NT2/D1 (cell line): ENCODE measurements around the gene TMX2.

Source experiments
- DNase-seq: peaks from one replicate; pipeline ENCODE4 v3.0.0-alpha.2; 2011; ENCODE audit warnings: low read depth, low spot score
- H3K27me3 ChIP-seq: 2 replicates; pipeline ENCODE4 v1.6.0; 2011; ENCODE audit warnings: mild to moderate bottlenecking; ENCODE audit not compliant: insufficient read length, insufficient read depth
- H3K36me3 ChIP-seq: 2 replicates; pipeline ENCODE4 v1.6.1; 2011; ENCODE audit warnings: mild to moderate bottlenecking, low read length, mixed read lengths; ENCODE audit not compliant: insufficient read depth, insufficient read length
- H3K4me1 ChIP-seq: 2 replicates; pipeline ENCODE4 v1.5.1; 2011; ENCODE audit not compliant: insufficient read depth, insufficient read length
- H3K4me3 ChIP-seq: 2 replicates; pipeline ENCODE4 v1.5.1; 2011; ENCODE audit warnings: low read depth; ENCODE audit not compliant: insufficient read length
- H3K9ac ChIP-seq: 2 replicates; pipeline ENCODE4 v1.6.0; 2011; ENCODE audit warnings: low read depth; ENCODE audit not compliant: insufficient read length
- H3K9me3 ChIP-seq: 2 replicates; pipeline ENCODE4 v1.5.1; 2011; ENCODE audit warnings: mild to moderate bottlenecking, low read length; ENCODE audit not compliant: insufficient read depth
- SUZ12 ChIP-seq: IDR thresholded peaks from 2 replicates; pipeline ENCODE4 v1.6.1; 2011; ENCODE audit not compliant: insufficient read length, insufficient read depth; ENCODE audit errors: extremely low read depth
- YY1 ChIP-seq: IDR thresholded peaks from 2 replicates; pipeline ENCODE4 v1.6.1; 2011; ENCODE audit not compliant: insufficient read length, insufficient read depth
- ZNF274 ChIP-seq: IDR thresholded peaks from 2 replicates; pipeline ENCODE4 v1.6.1; 2011; ENCODE audit warnings: mild to moderate bottlenecking, low read depth, low read length

TMX2 gene

GRCh38 chr11:57712256-57713150, at the start of gene TMX2:
TMX2 (plus strand) TSS chr11:57712593; CDS start chr11:57712619, 26 bp downstream.
- peak within 1 kb of the TSS; percentile 98 for H3K4me3 ChIP-seq
- H3K9me3 ChIP-seq: peaks cover 15% of the 10 kb centered on the region; the same call in 1 of the 2 replicates
- H3K27me3 ChIP-seq: no peaks in the 10 kb centered on the region
- H3K9ac ChIP-seq: peak within 1 kb of the TSS; percentile 97
- peak; percentile 97 for DNase-seq
- TF ChIP-seq SUZ12: no peak
- peak; percentile 85 for TF ChIP-seq YY1
- no peaks in the 10 kb centered on the region for H3K4me1 ChIP-seq
- peaks cover 32% of the 10 kb centered on the region for H3K36me3 ChIP-seq

GRCh38 chr11:57662893-57663292, 49.5 kb upstream of the TMX2 start:
- Histone ChIP-seq H3K9me3 (no peaks in the 10 kb centered on the region), H3K4me1 (no peaks in the 10 kb centered on the region), H3K36me3 (peaks cover 39% of the 10 kb centered on the region), H3K9ac (no peak overlapping the region), H3K4me3 (no peak overlapping the region), H3K27me3 (no peaks in the 10 kb centered on the region)
- DNase-seq: no peak
- TF ChIP-seq YY1 (no peak), ZNF274 (no peak), SUZ12 (no peak)

GRCh38 chr11:57663975-57664374, 48.4 kb upstream of the TMX2 start:
- Histone ChIP-seq H3K9ac (no peak overlapping the region), H3K36me3 (peaks cover 37% of the 10 kb centered on the region), H3K27me3 (no peaks in the 10 kb centered on the region), H3K4me3 (no peak overlapping the region), H3K4me1 (no peaks in the 10 kb centered on the region), H3K9me3 (no peaks in the 10 kb centered on the region)
- no peak for TF ChIP-seq YY1
- no peak for TF ChIP-seq SUZ12
- no peak for TF ChIP-seq ZNF274
- no peak for DNase-seq

GRCh38 chr11:57667117-57667735, 45.2 kb upstream of the TMX2 start:
- peak overlapping the region; percentile 92 for H3K4me3 ChIP-seq
- H3K27me3 ChIP-seq: no peaks in the 10 kb centered on the region
- TF ChIP-seq SUZ12: no peak
- no peak for TF ChIP-seq YY1
- TF ChIP-seq ZNF274: no peak
- no peaks in the 10 kb centered on the region for H3K9me3 ChIP-seq
- H3K9ac ChIP-seq: peak overlapping the region; percentile 99
- DNase-seq: peak; percentile 95
- H3K4me1 ChIP-seq: no peaks in the 10 kb centered on the region
- peaks cover 13% of the 10 kb centered on the region for H3K36me3 ChIP-seq

GRCh38 chr11:57667736-57668433, 44.5 kb upstream of the TMX2 start, which contains the start of gene ZDHHC5:
ZDHHC5 (plus strand) TSS chr11:57668114; CDS start chr11:57673091, 4,977 bp downstream.
- H3K4me3 ChIP-seq: peak within 1 kb of the TSS; percentile 92
- no peaks in the 10 kb centered on the region for H3K9me3 ChIP-seq
- peak; percentile 99 for DNase-seq
- peak within 1 kb of the TSS; percentile 99 for H3K9ac ChIP-seq
- no peak for TF ChIP-seq ZNF274
- TF ChIP-seq YY1: no peak
- no peak for TF ChIP-seq SUZ12
- H3K4me1 ChIP-seq: no peaks in the 10 kb centered on the region
- peaks cover 14% of the 10 kb centered on the region for H3K36me3 ChIP-seq
- no peaks in the 10 kb centered on the region for H3K27me3 ChIP-seq

GRCh38 chr11:57668434-57668782, 44.0 kb upstream of the TMX2 start:
- Histone ChIP-seq H3K4me3 (peak overlapping the region; percentile 92), H3K36me3 (peaks cover 19% of the 10 kb centered on the region), H3K4me1 (no peaks in the 10 kb centered on the region), H3K9me3 (no peaks in the 10 kb centered on the region), H3K27me3 (no peaks in the 10 kb centered on the region), H3K9ac (peak overlapping the region; percentile 99)
- TF ChIP-seq SUZ12 (no peak), ZNF274 (no peak), YY1 (no peak)
- DNase-seq: no peak

- Histone ChIP-seq H3K36me3 (peaks cover 59% of the 10 kb centered on the region), H3K4me3 (no peak overlapping the region), H3K9me3 (no peaks in the 10 kb centered on the region)
Observed at GRCh38 chr11:57674251-57674650, 38.1 kb upstream of the TMX2 start.

More at GRCh38 chr11:57674251-57674650, 38.1 kb upstream of the TMX2 start:
- H3K27me3 ChIP-seq: no peaks in the 10 kb centered on the region
- no peaks in the 10 kb centered on the region for H3K4me1 ChIP-seq
- TF ChIP-seq YY1: no peak
- no peak for TF ChIP-seq ZNF274
- TF ChIP-seq SUZ12: no peak
- H3K9ac ChIP-seq: no peak overlapping the region
- no peak for DNase-seq
